Right ventricle myocardium inferior (tissue), 1 donor: ENCODE results near the gene CPXM1. TPM values are rescaled to one million over a fixed set of nuclear protein-coding genes. Genes with fewer than 3 reads are reported as not detected.

Source experiments
- ATAC-seq: fragments of 200-7000 bp; cut with Tn5 transposase; one replicate; pipeline ENCODE4 v1.9.1; 2020; ENCODE audit warnings: mild to moderate bottlenecking, moderate library complexity
- DNase-seq: peaks from one replicate; pipeline ENCODE4 v3.0.0; 2021; ENCODE audit errors: missing footprints
- intact Hi-C: fragments of 100-400 bp; cut with DNase I; formaldehyde crosslinking; loops from one replicate; pipeline ENCODE4 v1.11.0; 2022
- total RNA-seq: library from RNA; stranded (reverse); fragmentation: NEBNext Ultra II Directional; extraction: Animal tissue kit (Norgen Biotek cat#: 25700); gene quantifications from one replicate; pipeline ENCODE4 v1.2.1, GENCODE V29; 2021
- donor health status: DM: no; HTN: yes; CAD: no; lungs with severe emphysema.

CPXM1 gene
- total RNA-seq, 1 donor from 2014 or later, result 2.3 TPM

DNA sequence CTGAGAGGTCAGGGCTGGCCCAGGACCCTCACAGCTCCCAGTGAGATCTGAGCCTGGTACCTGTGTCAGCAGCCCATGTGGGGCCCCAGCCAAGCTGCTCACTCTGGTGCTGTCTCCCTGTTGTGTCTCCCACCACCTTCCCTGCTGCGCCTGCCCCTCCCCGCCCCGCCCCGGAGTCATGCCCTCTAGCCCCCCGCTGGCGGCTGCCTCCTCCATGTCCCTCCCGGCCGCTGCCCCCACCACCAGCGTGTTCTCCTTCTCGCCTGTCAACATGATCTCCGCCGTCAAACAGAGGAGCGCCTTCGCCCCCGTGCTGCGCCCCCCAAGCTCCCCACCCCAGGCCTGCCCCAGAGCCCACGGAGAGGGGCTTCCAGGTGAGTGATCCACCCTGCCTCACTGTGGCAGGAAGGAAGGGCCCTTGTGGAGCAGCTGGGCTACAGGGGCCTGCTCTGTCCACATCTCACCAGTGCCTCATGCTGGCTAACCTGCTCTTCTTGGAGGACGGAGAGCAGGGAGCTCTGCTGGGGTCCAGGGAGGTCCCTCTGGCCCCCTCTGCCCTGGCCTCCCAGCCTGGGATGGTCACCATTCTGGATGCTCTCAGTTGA lies 44.9 kb downstream of the CPXM1 start:
- intact Hi-C loops, result no loop called here
- ATAC-seq, result no peak
- DNase-seq, result no peak

GRCh38 chr20:2754424-2754823 lies 46.0 kb downstream of the CPXM1 start:
- DNase-seq, result no peak
- no peak for ATAC-seq
- intact Hi-C loops, result loop anchor here (5.0 kb wide), 1 partner anchor 88 kb away; the partner anchor contains the start of genes PCED1A and VPS16

- intact Hi-C loops, result loop anchor here (5.0 kb wide), 1 partner anchor 89 kb away; the partner anchor contains the start of genes PCED1A and VPS16
- no peak for DNase-seq
- ATAC-seq, result no peak
Measured at GRCh38 chr20:2753461-2754040, 46.9 kb downstream of the CPXM1 start.

DNA sequence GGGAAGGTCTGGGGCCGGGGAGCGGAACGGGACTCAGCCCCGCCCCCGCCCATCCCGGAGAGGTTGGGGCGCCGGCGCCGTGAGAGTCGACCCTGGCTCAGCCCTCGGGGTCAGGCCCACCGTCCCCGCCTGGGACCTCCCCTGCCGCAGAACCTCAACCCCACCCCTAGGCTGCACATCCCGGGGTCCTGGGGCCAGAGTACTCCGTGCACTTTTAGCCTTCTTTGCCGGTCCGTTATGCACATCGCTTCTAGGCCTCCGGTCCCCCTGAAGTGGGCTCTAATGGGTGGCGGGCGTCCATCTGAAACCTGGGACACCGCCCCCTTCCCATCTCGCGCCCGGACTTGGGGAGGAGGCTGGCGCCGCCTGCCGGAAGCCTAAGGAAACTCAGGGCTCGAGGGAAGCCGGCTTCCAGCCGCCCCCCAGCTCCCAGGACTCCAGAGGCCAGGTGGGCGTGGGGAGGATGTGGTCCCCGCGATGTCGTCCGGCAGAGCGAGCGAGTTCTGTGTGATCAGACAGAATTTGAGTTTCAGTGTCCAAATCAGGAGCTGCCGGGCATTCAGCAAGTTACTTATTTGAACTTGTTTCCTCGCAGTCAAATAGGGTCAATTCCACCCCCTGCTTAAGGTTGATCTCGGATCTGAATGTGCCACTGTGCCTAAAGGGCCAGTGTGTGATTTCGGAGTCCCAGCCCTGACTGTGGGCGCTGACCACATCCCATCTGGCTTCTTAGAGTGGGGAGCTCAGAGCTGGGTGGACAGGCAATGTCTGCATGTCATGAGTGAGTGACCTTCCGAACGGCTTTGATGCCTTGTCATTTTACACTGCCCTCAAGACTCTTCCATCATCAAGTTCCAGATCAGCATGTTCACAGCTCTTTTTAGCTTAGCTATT lies 47.6 kb downstream of the CPXM1 start:
- intact Hi-C loops, result loop anchor here (5.0 kb wide), 1 partner anchor 89 kb away; the partner anchor contains the start of genes PCED1A and VPS16
- DNase-seq (no peak), ATAC-seq (no peak)

- no peak for DNase-seq
- ATAC-seq, result no peak
- intact Hi-C loops, result loop anchor here (5.0 kb wide), 1 partner anchor 90 kb away; the partner anchor contains the start of genes PCED1A and VPS16
Measured at GRCh38 chr20:2751878-2752566, 48.4 kb downstream of the CPXM1 start.

GRCh38 chr20:2751347-2751877 lies 49.0 kb downstream of the CPXM1 start:
- no peak for DNase-seq
- no peak for ATAC-seq
- intact Hi-C loops, result loop anchor here (5.0 kb wide), 1 partner anchor 91 kb away; the partner anchor contains the start of genes PCED1A and VPS16

DNA sequence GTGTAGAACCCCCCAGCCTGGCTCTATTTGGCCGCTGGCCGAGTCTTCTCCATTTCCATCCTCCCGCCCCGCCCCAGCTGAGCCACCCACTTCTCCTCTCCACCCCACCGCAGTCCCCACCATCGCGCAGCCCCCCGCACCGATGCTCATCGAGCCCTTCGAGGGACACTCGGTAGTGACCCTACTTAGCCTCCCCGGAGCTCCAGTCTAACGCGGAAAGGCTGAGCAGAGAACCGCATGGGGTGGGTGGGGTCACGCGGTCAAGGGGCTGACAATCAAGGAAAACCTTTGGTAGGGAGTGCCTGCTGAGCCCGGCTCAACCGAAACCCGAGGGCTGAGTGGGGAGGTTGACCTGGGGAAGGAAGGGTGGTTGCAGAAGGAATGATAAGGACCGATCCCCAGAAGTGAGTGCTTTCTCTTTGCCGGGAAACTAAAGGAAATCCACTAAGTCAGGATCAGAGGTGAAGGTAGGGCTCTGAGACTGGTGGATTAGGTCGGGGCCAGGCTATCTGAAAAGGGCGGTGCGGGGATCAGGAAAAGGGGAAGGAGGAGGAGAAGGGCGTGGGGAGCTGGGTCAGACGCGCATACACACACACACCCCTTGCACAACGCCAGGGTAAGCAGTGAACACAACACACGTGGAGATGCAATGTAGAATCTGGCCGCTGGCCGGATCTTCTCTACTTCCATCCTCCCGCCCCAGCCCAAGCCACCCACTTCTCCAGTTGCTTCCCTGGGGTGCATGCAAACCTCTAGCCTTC lies 49.8 kb downstream of the CPXM1 start:
- ATAC-seq, result peak; percentile 46
- intact Hi-C loops, result loop anchor here (5.0 kb wide), 1 partner anchor 92 kb away; the partner anchor contains the start of genes PCED1A and VPS16
- DNase-seq, result peak; percentile 80

- ATAC-seq (no peak), DNase-seq (no peak)
- intact Hi-C loops, result loop anchor here (5.0 kb wide), 2 partner anchors 92 to 252 kb away; partner anchors contain the start of genes PCED1A and VPS16
Measured at GRCh38 chr20:2749951-2750490, 50.4 kb downstream of the CPXM1 start.

DNA sequence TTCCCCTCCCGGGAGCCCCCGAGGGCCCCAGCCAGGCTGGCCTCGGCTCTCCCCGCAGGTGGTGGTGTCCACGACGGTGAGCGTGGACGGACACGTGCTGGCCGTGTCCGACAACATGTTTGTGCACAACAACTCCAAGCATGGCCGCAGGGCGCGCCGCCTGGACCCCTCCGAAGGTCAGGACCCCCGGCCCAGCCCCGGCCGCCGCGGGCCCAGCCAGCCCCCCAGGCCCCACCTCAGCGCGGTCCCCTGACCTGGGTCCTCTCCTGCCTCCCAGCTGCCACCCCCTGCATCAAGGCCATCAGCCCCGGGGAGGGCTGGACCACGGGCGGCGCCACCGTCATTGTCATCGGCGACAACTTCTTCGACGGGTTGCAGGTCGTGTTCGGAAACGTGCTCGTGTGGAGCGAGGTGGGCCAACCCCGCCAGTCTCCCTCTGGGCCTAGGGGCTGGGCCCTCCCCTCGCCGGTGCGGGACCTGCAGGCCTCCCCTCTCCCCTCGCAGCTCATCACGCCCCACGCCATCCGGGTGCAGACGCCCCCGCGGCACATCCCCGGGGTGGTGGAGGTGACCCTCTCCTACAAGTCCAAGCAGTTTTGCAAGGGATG lies 51.0 kb downstream of the CPXM1 start:
- DNase-seq (no peak), ATAC-seq (no peak)

DNA sequence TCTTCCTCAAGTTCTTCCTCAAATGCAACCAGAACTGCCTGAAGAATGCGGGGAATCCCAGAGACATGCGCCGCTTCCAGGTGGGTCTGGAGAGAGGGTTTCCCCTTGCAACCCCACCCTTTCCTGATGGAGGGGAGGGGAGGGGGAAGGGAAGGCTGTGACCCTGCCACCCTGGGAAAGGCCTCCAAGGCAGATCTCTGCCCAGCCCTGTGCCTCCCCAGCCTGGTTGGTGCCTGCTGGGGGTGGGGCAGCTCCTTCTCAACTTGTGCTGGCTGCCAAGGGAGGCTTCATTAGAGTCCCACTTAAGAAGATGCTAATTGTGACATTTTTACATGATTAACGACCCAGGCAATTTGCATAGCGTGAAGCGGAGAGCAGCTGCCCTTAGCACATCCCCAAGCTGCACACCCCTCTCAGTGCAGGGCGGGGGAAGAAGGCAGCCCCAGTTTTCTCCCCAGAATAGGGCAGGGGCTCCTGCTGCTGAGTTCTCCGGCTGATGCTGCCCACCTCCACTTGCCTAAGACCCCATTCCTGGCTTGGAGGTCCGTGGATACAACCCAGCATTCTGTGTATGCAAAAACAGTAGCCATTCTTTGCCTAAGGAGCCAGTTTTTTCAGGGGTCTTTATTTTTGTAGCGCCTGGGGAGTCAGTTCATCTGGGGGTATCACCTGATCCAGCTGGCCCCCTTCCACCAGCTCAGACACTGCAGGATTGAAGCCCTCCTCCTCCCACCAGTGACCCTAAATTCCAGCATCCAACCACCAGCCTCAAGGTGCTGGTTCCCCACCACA lies 51.7 kb downstream of the CPXM1 start:
- DNase-seq (no peak), ATAC-seq (no peak)
- intact Hi-C loops, result loop anchor here (5.0 kb wide), 1 partner anchor 254 kb away; no protein-coding TSS in a partner anchor

More for the DNA sequence above, 51.0 kb downstream of the CPXM1 start:
- intact Hi-C loops, result loop anchor here (5.0 kb wide), 1 partner anchor 253 kb away; no protein-coding TSS in a partner anchor

DNA sequence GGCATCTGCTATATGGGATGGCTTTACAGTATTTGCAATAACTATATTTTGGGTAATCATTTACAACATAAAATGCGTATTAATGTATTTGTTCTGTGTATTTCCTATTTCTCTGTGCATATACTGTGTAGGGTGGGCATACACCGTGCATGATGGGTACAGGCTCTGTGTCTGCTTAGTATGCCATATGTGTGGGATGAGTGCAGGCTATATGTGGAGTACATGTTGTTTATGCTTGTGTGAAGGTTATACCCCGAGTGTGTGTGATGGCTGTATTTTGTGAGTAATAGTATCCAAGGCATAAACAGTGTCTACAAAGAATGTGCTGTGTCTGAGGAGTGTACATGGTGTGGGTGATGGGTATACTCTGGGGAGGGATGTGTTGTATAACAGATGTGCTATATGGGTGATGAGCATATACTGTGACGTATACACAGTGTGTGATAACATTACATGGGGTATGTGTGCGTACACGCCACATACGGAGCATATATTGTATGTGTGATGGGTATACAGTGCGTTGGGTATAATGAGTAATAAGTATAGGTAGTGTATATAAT lies 52.7 kb downstream of the CPXM1 start:
- ATAC-seq (no peak), DNase-seq (no peak)
- intact Hi-C loops, result loop anchor here (5.0 kb wide), 1 partner anchor 255 kb away; no protein-coding TSS in a partner anchor

- no peak for DNase-seq
- intact Hi-C loops, result loop anchor here (5.0 kb wide), 1 partner anchor 256 kb away; no protein-coding TSS in a partner anchor
Measured at GRCh38 chr20:2746636-2747265, 53.7 kb downstream of the CPXM1 start.

GRCh38 chr20:2745936-2746635 lies 54.3 kb downstream of the CPXM1 start:
- no peak for DNase-seq
- intact Hi-C loops, result loop anchor here (5.0 kb wide), 1 partner anchor 256 kb away; no protein-coding TSS in a partner anchor
- ATAC-seq, result no peak

More at GRCh38 chr20:2746636-2747265, 53.7 kb downstream of the CPXM1 start:
- no peak for ATAC-seq

- ATAC-seq, result no peak
- intact Hi-C loops, result loop anchor here (5.0 kb wide), 1 partner anchor 257 kb away; no protein-coding TSS in a partner anchor
- no peak for DNase-seq
Measured at GRCh38 chr20:2745060-2745910, 55.1 kb downstream of the CPXM1 start.
